Left renal cortex interstitium (tissue), 4 donors: ENCODE measurements around the gene PDE6B. TPM values are rescaled to one million over a fixed set of nuclear protein-coding genes. Genes with fewer than 3 reads are reported as not detected.
"Not testable (repeated sequence)": the region's sequence is repeated elsewhere in the genome, so short reads cannot be mapped to it uniquely, and the experiment has no call there.

Experiments
- DNase-seq, 4 donors: peaks; one replicate each; pipeline ENCODE4 v3.0.0-alpha.2; 2013; ENCODE audit warnings: low read depth in 4 of 4, low spot score in 2 of 4, missing footprints in 1 of 4
- polyA plus RNA-seq, 4 donors: library from polyadenylated mRNA; unstranded; fragments of 120-200 nt; gene quantifications; one replicate each; pipeline ENCODE4 v1.2.1, GENCODE V29; 2013; ENCODE audit not compliant: insufficient read length in 4 of 4

The PDE6B gene
- polyA plus RNA-seq, 4 donors, result 30.0 to 50.5 (median 41.4) TPM

DNA sequence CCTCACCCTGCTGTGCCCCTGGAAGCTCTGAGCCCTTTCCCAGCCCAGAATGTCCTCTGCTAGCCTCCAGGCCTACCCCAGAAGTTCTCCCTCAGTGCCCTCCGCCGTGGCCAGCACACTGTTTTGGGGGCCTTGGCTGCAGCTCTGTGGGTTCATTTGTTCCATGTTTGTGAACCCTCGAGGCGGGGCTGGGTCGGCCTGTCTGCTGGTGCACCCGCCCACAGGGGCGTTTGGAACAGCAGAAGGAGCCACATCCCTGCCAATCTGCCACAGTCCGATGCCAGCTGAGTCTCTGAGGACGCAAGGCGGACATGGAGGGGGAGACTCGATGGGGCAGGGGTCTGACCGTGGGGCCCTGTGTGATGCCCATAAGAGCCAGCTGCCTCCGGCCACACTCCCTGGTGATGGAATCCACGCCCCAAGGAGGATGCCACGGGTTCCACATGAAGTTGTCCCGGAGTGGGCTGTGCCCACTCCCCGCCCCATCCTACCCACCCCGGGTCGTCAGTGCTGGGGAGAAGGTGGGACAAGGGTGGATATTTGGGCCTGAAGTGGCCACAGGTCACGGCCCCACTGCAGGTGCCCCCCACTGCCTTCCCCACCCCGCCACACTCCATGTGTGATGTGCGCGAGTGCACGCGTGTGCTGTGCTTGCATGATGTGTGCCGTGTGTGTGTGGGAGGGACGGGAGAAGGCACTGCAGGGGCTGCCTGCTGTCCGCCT lies 41.6 kb downstream of the PDE6B start:
- DNase-seq, result no peak

DNA sequence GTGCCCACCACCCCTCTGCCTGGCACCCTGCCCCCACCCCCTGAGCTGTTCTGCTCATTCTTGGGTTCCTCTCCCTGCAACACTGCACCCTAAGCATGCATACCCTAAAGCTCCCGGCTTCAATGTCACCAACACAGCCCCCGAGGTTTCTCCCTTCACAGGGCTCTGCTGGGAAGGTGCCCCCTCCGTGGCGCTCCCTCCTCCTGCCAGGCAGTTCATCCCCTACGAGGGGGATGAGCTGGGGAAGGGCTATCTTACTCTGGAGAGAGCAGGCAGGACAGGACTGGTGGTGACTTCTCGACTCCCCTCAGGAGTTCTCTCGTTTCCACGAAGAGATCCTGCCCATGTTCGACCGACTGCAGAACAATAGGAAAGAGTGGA lies 42.2 kb downstream of the PDE6B start:
- no peak for DNase-seq

DNA sequence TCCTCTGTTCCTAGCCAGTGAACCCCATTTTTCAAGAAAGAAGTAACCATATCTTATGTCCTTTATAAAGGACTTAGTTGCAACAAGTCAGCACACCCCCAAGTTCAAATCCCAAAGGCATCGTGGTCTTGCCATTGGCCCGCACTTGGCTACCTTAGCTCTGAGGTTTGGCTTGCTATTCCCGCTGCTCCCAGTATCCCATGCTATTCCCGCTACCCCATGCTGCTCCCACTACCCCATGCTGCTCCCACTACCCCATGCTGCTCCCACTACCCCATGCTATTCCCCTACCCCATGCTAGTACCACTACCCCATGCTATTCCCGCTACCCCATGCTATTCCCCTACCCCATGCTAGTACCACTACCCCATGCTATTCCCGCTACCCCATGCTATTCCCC lies 42.8 kb downstream of the PDE6B start:
- DNase-seq, result not testable (repeated sequence)

DNA sequence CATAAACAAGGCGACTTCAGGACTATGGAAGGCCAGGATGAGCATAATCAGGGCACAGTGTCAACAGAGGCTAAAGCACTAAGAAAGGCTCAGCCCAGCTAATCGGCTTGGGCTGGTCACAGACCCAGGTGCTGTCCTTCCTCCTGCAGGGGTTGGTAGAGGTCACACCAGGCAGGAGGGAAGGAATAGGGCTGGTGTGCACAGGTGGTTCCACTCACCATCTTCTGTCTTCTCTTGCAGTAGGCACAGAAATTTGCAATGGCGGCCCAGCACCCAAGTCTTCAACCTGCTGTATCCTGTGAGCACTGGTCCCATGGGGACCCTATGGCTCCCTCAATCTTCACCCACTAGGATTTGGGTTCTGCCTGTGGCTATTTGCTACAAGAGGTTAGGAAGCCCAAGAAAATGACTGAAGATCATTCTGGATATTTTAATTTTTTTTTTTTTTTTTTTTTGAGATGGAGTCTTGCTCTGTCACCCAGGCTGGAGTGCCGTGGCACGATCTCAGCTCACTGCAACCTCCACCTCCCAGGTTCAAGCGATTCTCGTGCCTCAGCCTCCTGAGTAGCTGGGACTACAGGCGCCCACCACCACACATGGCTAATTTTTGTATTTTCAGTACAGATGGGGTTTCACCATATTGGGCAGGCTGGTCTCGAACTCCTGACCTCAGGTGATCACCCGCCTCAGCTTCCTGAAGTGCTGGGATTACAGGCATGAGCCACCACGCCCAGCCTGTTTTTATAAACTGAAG lies 44.6 kb downstream of the PDE6B start:
- not testable (repeated sequence) for DNase-seq

DNA sequence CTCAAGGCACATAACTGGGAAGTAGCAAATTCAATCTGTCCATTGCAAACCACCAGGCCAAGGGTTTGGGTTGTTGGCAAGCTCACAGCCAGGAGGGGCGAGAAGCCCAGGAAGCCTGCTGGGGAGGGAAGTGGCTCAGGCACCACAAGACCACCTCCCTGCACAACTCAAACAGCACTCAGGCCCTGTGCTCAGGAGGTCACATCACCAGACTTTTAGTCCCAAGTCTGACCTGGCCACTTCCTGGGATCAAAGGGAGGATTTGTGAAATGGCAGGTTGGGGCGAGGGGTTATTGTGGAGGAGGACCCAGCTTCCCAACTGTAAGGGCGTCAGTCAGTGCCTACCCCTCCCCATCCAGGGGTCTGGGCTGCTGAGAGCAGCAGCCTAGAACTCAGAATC lies 46.4 kb downstream of the PDE6B start:
- DNase-seq, result no peak

DNA sequence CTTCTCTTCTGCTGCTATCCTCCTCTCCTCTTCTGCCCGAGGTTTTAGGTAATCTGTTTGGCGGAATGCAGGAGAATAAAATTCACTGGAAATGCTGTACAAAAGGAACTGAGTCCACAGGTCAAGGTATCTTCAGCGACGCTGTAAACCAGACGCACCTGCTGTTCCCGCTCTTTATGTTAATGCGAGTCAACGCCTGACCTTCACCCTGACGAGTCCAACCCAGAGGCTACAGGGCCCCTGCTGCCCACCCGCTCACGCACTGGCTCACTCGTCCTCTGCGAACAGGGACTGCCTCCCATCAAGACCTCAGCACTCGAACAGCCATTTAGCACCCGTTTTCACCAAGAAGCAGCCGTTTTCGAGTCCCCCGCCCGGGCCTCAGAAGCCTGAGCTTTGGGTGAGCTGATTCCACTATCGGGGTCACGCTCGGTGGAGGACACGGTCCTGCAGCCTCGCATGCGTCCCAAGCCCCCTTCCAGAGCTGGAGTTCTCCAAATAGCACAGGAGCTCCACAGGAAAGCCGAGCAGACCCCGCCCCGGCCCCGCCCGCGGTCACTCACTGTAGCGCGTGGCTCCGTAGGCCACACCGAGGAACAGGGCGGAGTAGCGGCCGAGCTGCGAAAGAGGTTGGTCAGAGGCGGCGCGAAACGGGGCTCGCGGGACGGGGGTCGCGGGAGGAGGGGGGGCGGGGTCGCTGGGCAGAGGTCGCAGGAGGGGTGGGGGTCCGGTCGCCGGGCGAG lies 48.1 kb downstream of the PDE6B start:
- DNase-seq, result no peak

DNA sequence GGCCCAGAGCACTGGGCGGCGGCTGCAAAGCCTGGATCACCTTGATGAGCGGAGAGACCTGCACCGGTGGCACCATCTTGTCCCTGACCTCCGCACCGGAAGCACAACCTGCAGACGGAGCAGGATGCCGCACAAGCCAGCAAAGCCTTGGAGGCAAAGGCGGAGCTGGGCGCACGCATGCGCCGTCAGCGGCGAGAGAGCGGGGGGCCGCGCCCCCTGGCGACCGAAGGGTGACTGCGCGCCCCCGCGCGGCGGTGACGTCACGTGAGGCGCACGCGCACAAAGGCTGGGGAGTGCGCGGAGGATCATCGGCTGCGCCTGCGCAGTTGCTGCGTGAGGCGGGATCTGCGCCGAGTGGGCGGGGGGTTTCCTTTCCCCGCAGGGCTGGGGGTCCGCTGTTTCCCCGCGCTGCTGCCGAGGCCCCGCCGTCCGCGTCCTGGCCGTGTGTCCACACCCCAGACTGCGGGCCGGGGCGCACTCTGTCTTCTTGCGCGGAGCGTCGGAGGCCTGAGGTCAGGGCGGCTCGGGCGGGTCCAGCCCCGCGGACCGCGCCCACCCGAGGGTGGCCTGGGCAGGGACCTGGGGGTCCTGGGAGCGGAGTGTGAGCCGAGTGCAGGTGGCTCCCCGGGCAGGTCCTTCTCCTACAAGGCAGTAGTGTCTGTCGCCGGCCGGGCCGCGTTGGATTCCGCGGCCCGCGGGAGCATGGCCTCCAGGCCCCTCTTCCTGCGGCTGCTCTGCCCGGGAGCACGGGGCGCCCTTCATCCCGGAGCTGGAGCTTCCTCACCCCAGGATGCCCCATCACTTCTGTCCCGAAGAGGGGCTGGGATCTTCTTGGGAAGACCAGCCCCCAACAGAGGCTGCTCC lies 49.0 kb downstream of the PDE6B start, which contains the start of the genes ATP5ME and MYL5:
Gene ATP5ME (minus strand): TSS at position 105 of the 864 bp plus-strand sequence. CDS start 29 bp downstream, at position 76.
Gene MYL5 (plus strand): TSS at position 371 of the 864 bp plus-strand sequence. CDS start 3,485 bp downstream, outside the sequence.
- peak; percentile 90 to 96 (median 92) for DNase-seq

DNA sequence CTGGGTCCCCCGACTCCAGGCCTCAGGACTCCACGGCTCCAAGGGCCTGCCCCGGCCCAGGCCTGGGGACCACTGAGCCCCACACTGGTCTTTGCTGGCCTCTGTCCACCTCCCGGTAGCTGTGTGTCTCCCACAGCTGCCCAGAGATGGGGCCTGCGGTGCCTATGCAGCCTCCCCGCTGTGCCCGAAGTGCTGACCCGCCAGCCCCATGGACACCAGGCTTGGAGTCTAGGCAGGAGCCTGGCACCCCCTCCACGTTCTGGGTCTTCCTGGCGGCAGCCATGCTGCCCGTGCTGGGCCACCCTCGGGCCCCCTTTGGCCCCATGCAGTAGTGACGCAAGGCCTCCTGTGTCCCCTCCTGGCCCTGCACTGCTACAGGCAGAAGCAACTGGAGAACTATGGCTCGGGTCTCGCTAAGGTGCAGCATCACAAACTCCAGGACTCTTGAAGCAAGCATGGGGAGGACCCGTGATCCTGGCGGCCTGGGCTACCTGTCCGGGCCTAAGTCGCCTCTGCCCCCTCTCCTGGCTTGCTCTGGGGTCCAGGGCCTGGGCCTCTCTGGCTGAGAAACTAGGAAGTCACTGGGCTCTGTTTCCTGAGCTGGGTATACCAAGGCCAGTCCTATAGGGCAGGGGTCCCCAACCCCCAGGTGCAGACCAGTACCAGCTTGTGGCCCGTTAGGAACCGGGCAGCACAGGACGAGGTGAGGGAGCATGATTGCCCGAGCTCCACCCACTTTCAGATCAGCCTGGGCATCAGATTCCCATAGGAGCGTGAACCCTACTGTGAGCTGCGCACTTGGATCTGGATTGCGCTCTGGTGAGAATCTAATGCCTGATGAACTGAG lies 49.9 kb downstream of the PDE6B start:
- DNase-seq, result no peak

DNA sequence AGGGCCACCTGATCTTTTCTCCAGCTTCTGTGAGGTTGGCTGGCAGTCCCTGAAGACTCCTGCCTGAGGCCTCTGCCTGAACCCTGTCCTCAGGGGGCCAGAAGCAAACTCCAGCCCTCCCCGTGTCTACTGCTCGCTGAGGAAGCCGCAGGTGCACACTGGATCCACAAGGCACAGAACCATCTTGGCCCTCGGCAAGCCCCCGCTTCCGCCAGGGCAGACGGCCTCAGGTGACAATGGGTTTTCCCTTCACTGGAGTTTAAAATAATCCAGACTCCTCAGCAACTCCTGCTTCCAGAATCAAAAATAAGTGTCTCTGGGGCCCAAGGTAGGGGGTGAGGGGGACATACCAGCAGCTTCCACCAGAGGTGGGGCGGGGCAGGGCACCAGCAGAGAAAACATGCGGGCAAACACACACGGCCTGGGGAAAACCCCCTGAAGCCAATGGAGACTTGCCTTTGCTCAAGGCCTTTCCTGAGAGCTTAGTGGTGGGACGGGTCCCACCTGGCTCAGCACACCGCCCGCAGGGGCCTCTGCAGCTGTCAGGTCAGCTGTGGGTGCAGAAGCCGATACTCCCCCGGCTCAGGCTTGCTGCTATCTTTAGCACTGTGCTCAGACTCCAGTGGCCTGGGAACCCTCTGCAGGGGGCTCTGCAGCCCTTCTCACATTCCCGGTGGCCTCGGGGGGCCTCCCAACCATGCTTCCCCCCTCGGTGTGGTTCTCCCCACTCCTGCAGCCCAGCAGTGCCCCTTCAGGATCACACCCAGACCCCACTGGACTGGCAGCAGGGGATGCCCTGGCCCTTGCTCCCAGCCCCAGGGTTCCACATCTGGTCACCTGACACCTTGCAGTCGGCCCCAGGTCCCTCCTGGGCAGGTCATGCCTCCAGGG lies 50.9 kb downstream of the PDE6B start:
- DNase-seq, result no peak

DNA sequence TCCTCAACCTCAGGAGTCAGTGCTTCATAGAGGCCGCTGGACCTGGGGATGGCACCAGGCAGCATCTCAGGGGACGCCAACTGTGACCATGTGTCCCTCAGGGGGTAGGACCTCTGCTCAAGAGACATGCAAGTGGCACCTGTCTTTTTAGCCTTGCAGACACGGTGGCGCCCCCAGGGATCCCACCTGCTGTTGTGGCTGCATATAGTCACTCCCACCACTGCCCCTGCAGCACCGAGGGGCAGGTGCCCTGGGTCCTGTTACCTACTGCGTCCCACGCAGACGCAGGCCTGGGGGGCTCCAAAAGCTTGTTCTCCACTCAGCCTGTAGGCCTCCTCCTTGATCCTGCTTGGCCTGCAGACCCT lies 51.5 kb downstream of the PDE6B start:
- no peak for DNase-seq

DNA sequence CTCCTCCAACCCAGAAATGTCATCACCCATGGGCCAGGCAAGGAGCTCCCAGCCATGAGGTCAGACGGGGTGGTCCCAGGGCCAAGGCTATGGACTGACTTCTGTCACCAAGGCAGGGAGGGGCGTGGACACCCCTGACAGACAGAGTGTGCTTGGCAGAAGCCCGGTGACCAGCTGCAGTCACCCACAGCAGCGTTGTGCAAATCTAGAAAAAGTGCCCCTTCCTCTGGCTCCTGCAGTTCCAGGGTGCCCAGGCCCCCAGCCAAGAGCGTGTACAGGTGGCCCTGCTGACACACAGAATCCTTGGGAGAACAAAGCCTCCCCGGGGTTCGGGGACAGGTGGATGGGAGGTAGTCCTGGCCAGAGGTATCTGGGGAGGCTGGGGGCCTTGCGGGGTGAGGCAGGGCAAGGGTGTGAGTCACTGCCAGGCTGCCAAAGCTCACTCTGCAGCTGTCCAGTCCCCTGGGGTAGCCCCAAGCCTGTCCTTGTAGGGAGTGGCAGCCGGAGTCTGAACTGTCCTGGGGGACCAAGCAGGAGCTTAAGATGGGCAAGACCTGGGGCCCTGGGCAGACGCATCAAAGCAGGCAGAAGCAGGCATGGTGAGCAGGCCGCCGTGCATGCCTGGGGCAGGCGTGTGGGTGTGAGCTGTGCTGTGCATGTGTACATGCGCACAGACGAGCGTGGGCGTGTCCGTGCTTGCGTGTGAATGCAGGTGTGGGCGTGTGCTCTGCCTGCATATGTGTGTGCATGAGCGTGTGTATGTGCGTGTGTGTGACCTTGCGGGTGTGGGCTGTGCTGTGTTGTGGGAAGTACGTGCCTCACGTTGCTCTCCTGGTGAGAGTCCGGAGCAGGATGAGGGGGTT lies 52.3 kb downstream of the PDE6B start:
- no peak for DNase-seq

DNA sequence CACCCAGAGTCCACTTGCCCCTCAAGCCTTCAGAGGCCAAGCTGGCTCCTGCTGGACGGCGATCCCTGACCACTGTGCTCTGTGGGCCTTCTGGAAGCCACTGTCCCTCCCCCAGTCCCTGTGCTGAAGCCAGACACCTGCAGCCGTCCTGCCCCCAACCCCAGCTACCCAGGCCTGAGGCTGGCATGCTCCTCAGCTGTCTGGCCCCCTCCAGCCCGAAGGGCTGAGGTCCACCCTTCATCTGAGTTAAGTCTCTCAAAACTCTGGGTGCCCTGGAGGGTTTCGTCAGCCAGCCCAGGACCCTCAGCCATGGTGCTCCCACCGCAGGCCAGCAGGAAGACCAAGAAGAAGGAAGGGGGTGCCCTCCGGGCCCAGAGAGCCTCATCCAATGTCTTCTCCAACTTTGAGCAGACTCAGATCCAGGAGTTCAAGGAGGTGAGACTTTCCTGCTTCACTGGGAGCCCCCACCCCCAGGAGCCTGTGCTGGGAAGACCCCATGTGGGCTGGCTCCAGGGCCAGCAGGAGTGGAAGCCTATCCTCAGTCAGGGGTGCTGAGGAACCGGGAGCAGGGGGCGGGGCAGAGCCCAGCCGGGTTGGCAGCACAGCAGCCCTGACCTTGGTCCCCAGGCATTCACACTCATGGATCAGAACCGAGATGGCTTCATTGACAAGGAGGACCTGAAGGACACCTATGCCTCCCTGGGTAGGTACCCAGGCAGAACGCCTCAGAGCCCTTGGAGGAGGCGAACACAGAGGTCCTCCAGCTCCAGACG lies 53.1 kb downstream of the PDE6B start:
- no peak for DNase-seq

DNA sequence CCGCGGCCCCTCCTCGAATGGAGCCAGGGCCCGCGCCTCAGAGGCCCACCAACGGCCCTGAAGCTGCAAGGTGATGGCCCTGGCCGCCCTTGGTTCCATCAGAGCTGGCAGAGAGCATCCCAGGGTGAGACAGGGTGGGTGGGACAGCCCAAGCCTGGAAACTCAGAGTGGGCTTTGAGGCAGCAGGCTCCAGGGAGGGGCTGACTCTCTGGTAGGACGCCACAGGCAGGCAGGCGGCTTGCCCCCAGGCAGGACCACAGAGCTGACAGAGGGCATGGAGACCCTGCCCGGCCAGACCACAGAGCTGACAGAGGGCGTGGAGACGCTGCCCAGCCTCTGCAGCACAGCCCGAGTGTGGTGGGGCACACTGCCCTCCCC lies 53.7 kb downstream of the PDE6B start:
- no peak for DNase-seq

DNA sequence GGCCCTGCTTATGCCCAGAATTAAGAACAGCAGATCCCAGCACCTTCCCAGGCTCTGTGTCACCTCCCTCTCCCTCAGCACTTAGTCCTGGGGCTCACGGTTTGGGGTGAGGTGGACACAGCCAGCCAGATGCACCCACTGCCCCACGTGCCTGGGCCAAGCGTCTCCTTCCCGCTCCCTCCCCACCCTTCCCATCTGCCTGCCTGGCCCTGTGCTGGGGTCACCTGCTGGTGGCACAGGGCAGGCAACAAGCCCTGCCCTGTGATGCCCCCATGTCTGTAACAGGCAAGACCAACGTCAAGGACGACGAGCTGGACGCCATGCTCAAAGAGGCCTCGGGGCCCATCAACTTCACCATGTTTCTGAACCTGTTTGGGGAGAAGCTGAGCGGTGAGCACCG lies 54.3 kb downstream of the PDE6B start:
- DNase-seq, result no peak

DNA sequence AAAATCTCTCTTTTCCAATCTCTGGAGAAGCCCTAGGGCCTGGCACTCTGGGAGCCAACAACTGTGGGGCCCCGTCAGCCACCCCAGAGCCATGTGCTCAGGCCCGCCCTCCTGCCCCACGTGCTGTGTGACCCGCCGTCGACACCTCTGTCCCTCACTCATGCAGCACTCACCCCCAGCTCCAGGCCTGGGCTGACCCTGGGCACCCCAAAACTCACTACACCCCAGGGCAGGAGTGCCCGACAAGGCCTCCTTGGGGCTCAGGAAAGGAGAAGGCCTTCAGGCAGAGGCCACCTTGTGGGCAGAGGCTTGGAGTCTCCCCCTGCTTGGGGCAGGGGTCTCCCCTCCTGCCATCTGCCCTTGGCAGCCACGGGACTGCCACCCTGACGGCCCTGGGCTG lies 54.7 kb downstream of the PDE6B start:
- DNase-seq, result no peak

DNA sequence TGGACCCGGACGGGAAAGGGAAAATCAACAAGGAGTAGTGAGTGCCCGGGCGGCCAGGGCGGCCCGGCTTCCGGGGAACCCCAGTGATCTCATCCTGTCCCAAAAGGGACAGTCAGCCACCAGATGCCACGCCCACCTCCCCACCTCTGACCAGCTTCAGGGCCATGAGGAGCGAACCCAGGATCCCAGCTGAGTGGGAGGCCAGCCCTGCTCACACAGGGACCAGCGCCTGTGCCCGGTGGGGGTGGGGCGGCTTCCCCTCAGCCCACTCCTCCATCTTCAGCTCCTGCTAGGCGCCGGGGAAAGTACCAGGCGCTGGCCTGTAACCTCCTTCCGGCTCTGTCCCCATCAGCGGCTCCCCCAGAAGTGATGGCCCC lies 55.2 kb downstream of the PDE6B start:
- no peak for DNase-seq
